ENCODE measurements around the gene ASPA. TPM values are rescaled to one million over a fixed set of nuclear protein-coding genes. Genes with fewer than 3 reads are reported as not detected.

ASPA gene
- total and polyA plus RNA-seq, 2 donors (not counting 3 experiments of a cell fraction or from before 2014, with no cell fraction given) = 0.01 TPM; not detected in 1

DNA sequence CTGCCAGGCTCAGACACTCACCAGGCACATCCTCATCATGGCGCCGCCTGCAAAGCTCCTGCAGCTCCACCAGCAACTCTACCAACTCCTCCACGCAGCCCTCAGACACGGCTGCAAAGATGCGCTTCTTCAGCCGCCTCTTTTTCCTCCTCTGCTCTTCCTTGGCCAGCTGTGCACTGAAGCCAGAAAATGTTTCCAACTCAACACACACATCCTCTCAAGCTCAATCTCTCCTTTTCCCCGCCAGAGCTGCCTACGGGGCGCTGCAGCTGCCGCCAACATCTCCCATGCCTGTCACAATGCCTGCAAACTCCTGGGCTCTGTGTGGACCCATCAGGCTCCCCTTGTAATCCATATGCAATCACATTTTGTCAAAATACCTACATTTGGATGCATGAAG, 67.7 kb downstream of the ASPA start:
- no peaks in the 10 kb centered on the region for H4K20me1 ChIP-seq (replicated peaks; ENCODE audit: control insufficient read depth, extremely low read depth, insufficient read depth, low read length)
- H3K79me2 ChIP-seq (ENCODE audit: control insufficient read depth, insufficient read depth, low read length) = no peaks in the 10 kb centered on the region
- H3K27ac ChIP-seq (ENCODE audit: insufficient read depth, low read depth, low read length) = no peak overlapping the region
- ChIA-PET POLR2A (no interaction called here), CTCF (no interaction called here)
- no peak for FAIRE-seq
- H3K9me1 ChIP-seq (replicated peaks; ENCODE audit: control insufficient read depth, extremely low read depth, insufficient read depth, low read length) = no peaks in the 10 kb centered on the region
- dilution Hi-C loops (cut with MboI; ENCODE audit: extremely low pct_ligation_motif_present, low sequenced_read_pairs) (no loop called here), intact Hi-C loops (cut with micrococcal nuclease) (no loop called here)
- TF ChIP-seq FOS (IDR thresholded peaks at IDR 0.05; ENCODE audit: borderline replicate concordance, insufficient read depth, low read length) (no peak), POLR2AphosphoS5 (IDR thresholded peaks at IDR 0.05; ENCODE audit: insufficient read depth, low read depth, low read length) (no peak), JUN (IDR thresholded peaks at IDR 0.05; ENCODE audit: borderline replicate concordance, insufficient read depth, insufficient read length, low read depth) (no peak), GATA2 (IDR thresholded peaks at IDR 0.05; ENCODE audit: insufficient read depth, insufficient read length, low read depth, low read length) (no peak), POLR2A (IDR thresholded peaks at IDR 0.05; ENCODE audit: low read depth, low read length) (no peak), MYC (IDR thresholded peaks at IDR 0.05; ENCODE audit: low read depth, low read length) (no peak), EZH2 (IDR thresholded peaks at IDR 0.05; ENCODE audit: borderline replicate concordance, low read depth, low read length, severe bottlenecking) (no peak)
- TF ChIP-seq, protein P1, sequence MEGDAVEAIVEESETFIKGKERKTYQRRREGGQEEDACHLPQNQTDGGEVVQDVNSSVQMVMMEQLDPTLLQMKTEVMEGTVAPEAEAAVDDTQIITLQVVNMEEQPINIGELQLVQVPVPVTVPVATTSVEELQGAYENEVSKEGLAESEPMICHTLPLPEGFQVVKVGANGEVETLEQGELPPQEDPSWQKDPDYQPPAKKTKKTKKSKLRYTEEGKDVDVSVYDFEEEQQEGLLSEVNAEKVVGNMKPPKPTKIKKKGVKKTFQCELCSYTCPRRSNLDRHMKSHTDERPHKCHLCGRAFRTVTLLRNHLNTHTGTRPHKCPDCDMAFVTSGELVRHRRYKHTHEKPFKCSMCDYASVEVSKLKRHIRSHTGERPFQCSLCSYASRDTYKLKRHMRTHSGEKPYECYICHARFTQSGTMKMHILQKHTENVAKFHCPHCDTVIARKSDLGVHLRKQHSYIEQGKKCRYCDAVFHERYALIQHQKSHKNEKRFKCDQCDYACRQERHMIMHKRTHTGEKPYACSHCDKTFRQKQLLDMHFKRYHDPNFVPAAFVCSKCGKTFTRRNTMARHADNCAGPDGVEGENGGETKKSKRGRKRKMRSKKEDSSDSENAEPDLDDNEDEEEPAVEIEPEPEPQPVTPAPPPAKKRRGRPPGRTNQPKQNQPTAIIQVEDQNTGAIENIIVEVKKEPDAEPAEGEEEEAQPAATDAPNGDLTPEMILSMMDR (IDR thresholded peaks at IDR 0.05; ENCODE audit: extremely low read depth in 1 of 2, insufficient read depth in 1 of 2, low read depth in 1 of 2, low read length in 2 of 2) = no peak
- TF ChIP-seq, protein P2, sequence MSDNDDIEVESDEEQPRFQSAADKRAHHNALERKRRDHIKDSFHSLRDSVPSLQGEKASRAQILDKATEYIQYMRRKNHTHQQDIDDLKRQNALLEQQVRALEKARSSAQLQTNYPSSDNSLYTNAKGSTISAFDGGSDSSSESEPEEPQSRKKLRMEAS (IDR thresholded peaks at IDR 0.05; ENCODE audit: insufficient read depth, insufficient read length) = no peak
- H3K27me3 ChIP-seq (ENCODE audit: control insufficient read depth in 2 of 2, insufficient read depth in 2 of 2, low read length in 2 of 2) = no peaks in the 10 kb centered on the region
- no peaks in the 10 kb centered on the region for H3K36me3 ChIP-seq (ENCODE audit: control insufficient read depth in 2 of 2, extremely low read depth in 1 of 2, insufficient read depth in 2 of 2, low read length in 2 of 2)
- no peak overlapping the region for H3K4me3 ChIP-seq (replicated peaks in 1 of 3; ENCODE audit: insufficient read depth in 1 of 3, low read depth in 1 of 3, low read length in 3 of 3)
- DNase-seq (ENCODE audit: low read depth, low spot score) = no peak
- BruUV-seq (replicated peaks) = no TSS peak
- no peak overlapping the region for H3K4me2 ChIP-seq (ENCODE audit: insufficient read depth, low read length)
- H3K9ac ChIP-seq (replicated peaks; ENCODE audit: extremely low read depth, insufficient read depth, low read length) = no peak overlapping the region
- no peak overlapping the region for H2AFZ ChIP-seq (ENCODE audit: low read depth, low read length)
- H3K9me3 ChIP-seq (replicated peaks; ENCODE audit: control insufficient read depth, insufficient read depth, low read length) = no peaks in the 10 kb centered on the region
- H3K4me1 ChIP-seq (ENCODE audit: control insufficient read depth, extremely low read depth, insufficient read depth, low read length) = no peaks in the 10 kb centered on the region

All from endothelial cell of umbilical vein (primary cell).